Measurements from ENCODE around the gene LMBR1L. TPM values are rescaled to one million over a fixed set of nuclear protein-coding genes. Genes with fewer than 3 reads are reported as not detected.
"Not testable (repeated sequence)": the region's sequence is repeated elsewhere in the genome, so short reads cannot be mapped to it uniquely, and the experiment has no call there.

LMBR1L gene
- total RNA-seq, 2 experiments from 2014 or later = 35.8 to 37.8 TPM

DNA sequence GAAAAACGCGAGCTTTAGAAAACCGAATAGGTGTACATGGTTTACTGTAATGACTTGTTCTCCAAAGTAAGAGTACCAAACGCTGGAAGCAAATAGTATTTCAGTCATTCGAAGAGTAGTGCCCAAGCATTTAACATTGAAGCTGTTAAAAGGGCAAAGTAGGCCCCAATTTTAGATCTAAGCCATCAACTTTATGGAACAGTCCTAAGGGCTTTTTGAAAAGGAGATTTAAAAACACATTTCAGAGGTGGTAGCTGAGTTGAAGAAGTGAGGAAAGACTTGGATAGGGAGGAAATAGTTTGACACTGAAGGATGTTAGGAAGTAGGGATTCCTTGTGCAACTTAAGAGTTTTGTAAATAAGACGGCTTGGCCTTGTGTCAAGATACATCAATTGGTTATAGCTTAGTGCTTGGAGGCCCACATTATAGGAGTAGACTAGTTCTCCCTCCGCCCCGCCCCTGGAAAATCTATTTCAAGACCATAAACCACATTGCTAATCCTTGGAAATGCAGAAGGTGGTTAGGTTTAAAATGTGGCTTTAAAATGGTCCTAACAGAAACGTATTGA lies 21.3 kb upstream of the LMBR1L start:
- CTCF ChIA-PET = interaction anchor here (0.8 to 5.0 kb wide), 16 partner anchors 16 to 382 kb away, joined by 3 to 69 read pairs (median 8); partner anchors contain the start of genes DHH, LMBR1L, RHEBL1 and TUBA1A
- Mint-ChIP-seq H3K4me1 (ENCODE audit: low read depth) (peaks cover 52% of the 10 kb centered on the region), H3K36me3 (ENCODE audit: low read depth) (peaks cover 46% of the 10 kb centered on the region), H3K27me3 (ENCODE audit: low read depth) (no peaks in the 10 kb centered on the region), H3K27ac (peak overlapping the region; percentile 85), H3K9me3 (ENCODE audit: insufficient read depth) (no peaks in the 10 kb centered on the region), H3K4me3 (peak overlapping the region; percentile 84)
- ATAC-seq (no peak), DNase-seq (no peak)
- POLR2A ChIA-PET = interaction anchor here (0.6 to 5.9 kb wide), 29 partner anchors 10 to 450 kb away, joined by 3 to 173 read pairs (median 14); partner anchors contain the start of genes DHH, KANSL2, KMT2D and LMBR1L

DNA sequence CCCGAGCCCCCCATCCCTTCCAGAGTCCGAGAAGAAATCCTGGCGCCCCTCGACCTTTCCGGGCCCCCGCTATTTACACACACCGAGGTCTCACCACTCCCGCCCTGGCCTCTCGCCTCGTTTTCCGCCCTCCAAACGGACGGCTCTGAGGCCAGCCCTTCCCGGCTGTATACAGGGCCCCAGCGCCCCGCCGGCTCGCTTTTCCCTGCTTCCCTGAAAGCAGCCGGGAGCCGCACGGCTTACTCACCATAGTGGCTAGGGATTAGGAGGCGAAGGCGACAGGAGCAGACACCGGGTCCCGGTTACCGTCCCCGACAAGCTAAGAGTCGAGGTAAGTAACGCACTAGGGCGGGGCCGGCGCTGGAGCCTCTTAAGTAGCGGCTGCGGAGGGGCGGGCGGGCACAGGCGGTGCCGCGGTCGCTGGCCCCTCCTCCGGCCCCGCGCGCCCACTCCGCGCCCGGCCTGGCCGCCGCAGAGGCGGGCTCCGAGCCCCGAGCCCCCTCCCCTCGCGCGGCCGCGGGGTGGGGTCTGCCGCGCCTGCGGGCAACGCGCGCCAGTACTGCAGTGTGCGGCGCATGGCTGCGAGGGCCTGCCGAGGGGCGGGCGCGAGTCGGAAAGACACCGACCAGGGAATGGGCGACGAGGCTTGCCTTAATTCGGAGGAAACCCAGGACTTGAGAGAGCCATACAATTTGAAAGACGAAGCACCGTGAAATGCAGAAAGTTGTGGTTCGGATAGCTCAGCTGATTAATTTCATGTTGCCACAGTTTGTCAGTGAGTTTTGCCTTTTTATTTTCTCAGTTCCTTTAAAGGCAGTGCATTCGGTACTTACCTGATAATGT lies 20.6 kb upstream of the LMBR1L start, which contains the start of gene TUBA1B:
TUBA1B (minus strand) TSS at position 345 of the 843 bp plus-strand sequence; CDS start at position 250, 95 bp downstream.
- Mint-ChIP-seq H3K9me3 (ENCODE audit: insufficient read depth) (no peaks in the 10 kb centered on the region), H3K27me3 (ENCODE audit: low read depth) (no peaks in the 10 kb centered on the region), H3K36me3 (ENCODE audit: low read depth) (peaks cover 50% of the 10 kb centered on the region), H3K4me1 (ENCODE audit: low read depth) (peaks cover 53% of the 10 kb centered on the region), H3K4me3 (peak within 1 kb of the TSS; percentile 98), H3K27ac (peak within 1 kb of the TSS; percentile 99)
- peak; percentile 93 for DNase-seq
- CTCF ChIA-PET = interaction anchor here (0.7 to 5.0 kb wide), 30 partner anchors 9 to 416 kb away, joined by 3 to 69 read pairs (median 5); partner anchors contain the start of genes DHH, LMBR1L, RHEBL1 and SPATS2
- ATAC-seq = peak; percentile 80
- POLR2A ChIA-PET = interaction anchor here (0.6 to 5.9 kb wide), 59 partner anchors 10 to 1242 kb away, joined by 3 to 173 read pairs (median 5); partner anchors contain the start of genes ARF3, DDX23, DHH and KANSL2

DNA sequence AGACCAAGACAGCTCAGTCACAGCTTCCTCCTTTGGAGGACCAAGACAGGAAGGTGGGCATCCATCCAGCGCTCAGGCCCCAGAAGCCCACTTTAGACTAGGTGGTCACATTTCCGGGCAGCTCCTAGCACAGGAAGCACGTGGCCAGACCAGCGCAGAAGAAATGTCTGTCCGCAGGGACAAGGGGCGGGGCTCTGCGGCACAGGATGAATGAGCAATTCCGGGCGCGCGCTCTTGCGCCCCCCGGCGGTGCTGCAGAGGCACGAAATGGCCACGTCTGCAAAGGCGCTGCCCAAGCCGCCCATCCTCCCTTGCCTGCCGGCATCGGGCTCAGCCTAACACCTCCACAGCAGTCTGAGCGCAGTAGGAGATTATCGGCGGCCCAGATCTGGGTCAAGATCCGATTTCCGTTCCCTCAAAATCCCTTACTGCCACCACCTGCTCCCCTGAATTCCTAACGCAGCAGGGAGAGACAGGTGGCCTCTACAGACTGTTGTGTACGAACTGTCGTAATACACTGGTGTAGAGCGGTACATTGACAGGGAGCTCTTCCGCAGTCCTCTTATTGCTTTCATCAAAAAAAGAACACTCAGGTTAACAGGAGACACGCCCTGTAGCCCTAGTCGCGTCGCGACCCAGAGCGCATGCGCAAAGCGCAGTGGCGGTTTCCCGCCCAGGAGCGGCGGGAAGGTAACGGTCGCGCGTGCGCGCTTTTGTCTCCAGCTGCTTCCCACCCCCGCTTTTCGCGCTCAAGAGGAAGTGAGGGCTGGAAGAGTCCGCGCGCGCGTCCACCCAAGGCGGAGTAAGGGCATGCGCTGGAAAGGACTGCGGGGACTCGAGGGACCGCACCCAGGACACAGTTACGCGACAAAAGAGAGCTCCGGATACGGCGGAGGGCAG lies 19.8 kb upstream of the LMBR1L start:
- ChIA-PET POLR2A (interaction anchor here (0.7 to 5.9 kb wide), 51 partner anchors 9 to 611 kb away, joined by 3 to 173 read pairs (median 6); partner anchors contain the start of genes ARF3, DDX23, DHH and KANSL2), CTCF (interaction anchor here (0.7 to 5.0 kb wide), 38 partner anchors 9 to 415 kb away, joined by 3 to 69 read pairs (median 4); partner anchors contain the start of genes DHH, LMBR1L, RHEBL1 and SPATS2)
- DNase-seq (peak; percentile 93), ATAC-seq (peak; percentile 59)
- H3K27me3 Mint-ChIP-seq (ENCODE audit: low read depth) = no peaks in the 10 kb centered on the region
- H3K4me1 Mint-ChIP-seq (ENCODE audit: low read depth) = peaks cover 53% of the 10 kb centered on the region
- peak overlapping the region; percentile 98 for H3K4me3 Mint-ChIP-seq
- H3K36me3 Mint-ChIP-seq (ENCODE audit: low read depth) = peaks cover 51% of the 10 kb centered on the region
- no peaks in the 10 kb centered on the region for H3K9me3 Mint-ChIP-seq (ENCODE audit: insufficient read depth)
- peak overlapping the region; percentile 99 for H3K27ac Mint-ChIP-seq

DNA sequence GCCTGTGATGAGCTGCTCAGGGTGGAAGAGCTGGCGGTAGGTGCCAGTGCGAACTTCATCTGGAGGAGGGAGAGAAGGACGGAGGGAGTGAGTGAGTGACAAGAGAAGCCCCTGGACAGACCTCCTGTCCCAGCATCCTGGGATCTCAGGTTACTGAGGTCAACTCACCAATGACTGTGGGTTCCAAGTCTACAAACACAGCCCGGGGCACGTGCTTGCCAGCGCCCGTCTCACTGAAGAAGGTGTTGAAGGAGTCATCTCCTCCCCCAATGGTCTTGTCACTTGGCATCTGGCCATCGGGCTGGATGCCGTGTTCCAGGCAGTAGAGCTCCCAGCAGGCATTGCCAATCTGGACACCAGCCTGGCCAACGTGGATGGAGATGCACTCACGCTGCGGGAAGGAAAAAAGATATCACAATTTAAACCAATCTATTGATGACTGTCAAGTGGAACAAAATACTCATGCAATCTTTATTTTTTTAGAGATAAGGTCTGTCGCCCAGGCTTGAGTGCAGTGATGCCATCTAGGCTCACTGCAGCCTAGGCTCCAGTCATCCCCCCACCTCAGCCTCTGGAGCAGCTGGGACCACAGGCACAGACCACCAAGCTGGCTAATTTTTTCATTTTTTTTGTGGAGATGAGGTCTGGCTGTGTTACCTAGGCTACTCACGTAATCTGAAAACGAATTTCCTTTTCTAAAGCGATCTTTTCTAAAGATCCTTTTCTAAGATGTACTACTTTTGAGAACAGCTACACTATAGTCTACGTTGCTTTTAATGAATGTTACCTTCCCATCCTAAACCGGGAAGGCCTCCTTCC lies 18.9 kb upstream of the LMBR1L start:
- ChIA-PET CTCF (interaction anchor here (0.7 to 5.0 kb wide), 21 partner anchors 9 to 141 kb away, joined by 3 to 69 read pairs (median 7); partner anchors contain the start of genes DHH, LMBR1L, RHEBL1 and TUBA1A), POLR2A (interaction anchor here (1.0 to 5.9 kb wide), 21 partner anchors 8 to 277 kb away, joined by 3 to 173 read pairs (median 21); partner anchors contain the start of genes DDX23, DHH, LMBR1L and RHEBL1)
- ATAC-seq (no peak), DNase-seq (no peak)
- Mint-ChIP-seq H3K36me3 (ENCODE audit: low read depth) (peaks cover 51% of the 10 kb centered on the region), H3K27me3 (ENCODE audit: low read depth) (no peaks in the 10 kb centered on the region), H3K27ac (peak overlapping the region; percentile 99), H3K9me3 (ENCODE audit: insufficient read depth) (no peaks in the 10 kb centered on the region), H3K4me1 (ENCODE audit: low read depth) (peaks cover 53% of the 10 kb centered on the region), H3K4me3 (peak overlapping the region; percentile 98)

DNA sequence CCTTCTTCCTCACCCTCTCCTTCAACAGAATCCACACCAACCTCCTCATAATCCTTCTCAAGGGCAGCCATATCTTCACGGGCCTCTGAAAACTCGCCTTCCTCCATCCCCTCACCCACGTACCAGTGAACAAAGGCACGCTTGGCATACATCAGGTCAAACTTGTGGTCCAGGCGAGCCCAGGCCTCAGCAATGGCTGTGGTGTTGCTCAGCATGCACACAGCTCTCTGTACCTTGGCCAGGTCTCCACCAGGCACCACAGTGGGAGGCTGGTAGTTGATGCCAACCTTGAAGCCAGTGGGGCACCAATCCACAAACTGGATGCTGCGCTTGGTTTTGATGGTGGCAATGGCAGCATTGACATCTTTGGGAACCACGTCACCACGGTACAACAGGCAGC lies 17.3 kb upstream of the LMBR1L start:
- H3K27ac Mint-ChIP-seq = peak overlapping the region; percentile 60
- not testable (repeated sequence) for H3K27me3 Mint-ChIP-seq (ENCODE audit: low read depth); DNase-seq; H3K9me3 Mint-ChIP-seq (ENCODE audit: insufficient read depth); ATAC-seq
- ChIA-PET CTCF (interaction anchor here (0.9 to 1.6 kb wide), 5 partner anchors 16 to 275 kb away, joined by 3 to 5 read pairs (median 4); no protein-coding TSS in a partner anchor), POLR2A (interaction anchor here (0.9 to 5.9 kb wide), 9 partner anchors 11 to 85 kb away, joined by 3 to 165 read pairs (median 4); partner anchors contain the start of gene LMBR1L)
- H3K4me1 Mint-ChIP-seq (ENCODE audit: low read depth) = peaks cover 42% of the 10 kb centered on the region
- peak overlapping the region; percentile 7 for H3K4me3 Mint-ChIP-seq
- peaks cover 49% of the 10 kb centered on the region for H3K36me3 Mint-ChIP-seq (ENCODE audit: low read depth)

DNA sequence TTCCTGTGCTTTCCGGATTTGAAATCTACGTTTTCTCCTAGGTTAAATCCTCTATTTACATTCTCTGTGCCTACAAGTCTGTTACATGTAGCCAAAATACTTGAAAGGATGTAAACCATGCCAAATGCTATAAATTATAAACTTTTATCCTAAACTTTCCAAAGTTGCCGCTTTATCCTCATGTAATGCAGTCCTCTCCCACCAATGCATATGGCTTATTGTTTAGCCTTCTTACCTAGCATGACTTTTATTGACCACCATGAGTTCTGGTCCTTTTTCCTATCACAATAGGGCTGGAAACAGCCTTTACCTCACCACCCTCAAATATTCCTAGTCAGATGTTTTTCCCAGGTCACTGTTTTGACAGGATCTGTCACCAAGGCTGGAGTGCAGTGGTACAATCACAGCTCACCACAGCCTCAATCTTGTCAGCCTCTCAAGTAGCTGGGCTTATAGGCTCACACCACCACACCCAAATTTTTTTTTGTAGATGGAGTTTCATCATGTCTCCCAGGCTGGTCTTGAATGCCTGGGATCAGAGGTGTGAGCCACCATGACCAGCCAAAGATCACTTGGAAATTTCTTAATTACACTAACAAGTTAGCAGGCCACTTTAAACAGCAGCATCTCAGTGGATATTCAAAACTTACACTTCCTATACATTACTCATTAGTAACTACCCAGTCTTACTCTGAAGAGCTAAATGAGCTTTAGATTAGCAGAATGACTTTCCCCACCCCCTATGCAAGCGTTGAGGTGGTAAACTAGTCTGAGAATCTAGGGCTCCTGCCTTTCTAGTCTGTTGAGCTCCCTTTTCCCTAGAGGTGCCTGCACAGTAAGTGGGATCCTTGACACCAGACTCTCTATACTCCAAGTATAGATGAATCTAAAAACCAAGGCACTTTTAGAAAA lies 16.5 kb upstream of the LMBR1L start:
- DNase-seq (no peak), ATAC-seq (no peak)
- peaks cover 34% of the 10 kb centered on the region for H3K4me1 Mint-ChIP-seq (ENCODE audit: low read depth)
- ChIA-PET CTCF (interaction anchor here (0.9 to 1.6 kb wide), 5 partner anchors 15 to 274 kb away, joined by 3 to 5 read pairs (median 4); no protein-coding TSS in a partner anchor), POLR2A (interaction anchor here (0.6 to 5.9 kb wide), 13 partner anchors 10 to 109 kb away, joined by 3 to 165 read pairs (median 4); partner anchors contain the start of genes LMBR1L and TUBA1A)
- no peaks in the 10 kb centered on the region for H3K9me3 Mint-ChIP-seq (ENCODE audit: insufficient read depth)
- H3K36me3 Mint-ChIP-seq (ENCODE audit: low read depth) = peaks cover 47% of the 10 kb centered on the region
- no peaks in the 10 kb centered on the region for H3K27me3 Mint-ChIP-seq (ENCODE audit: low read depth)
- H3K27ac Mint-ChIP-seq = peak overlapping the region; percentile 41
- H3K4me3 Mint-ChIP-seq = peak overlapping the region; percentile 7

DNA sequence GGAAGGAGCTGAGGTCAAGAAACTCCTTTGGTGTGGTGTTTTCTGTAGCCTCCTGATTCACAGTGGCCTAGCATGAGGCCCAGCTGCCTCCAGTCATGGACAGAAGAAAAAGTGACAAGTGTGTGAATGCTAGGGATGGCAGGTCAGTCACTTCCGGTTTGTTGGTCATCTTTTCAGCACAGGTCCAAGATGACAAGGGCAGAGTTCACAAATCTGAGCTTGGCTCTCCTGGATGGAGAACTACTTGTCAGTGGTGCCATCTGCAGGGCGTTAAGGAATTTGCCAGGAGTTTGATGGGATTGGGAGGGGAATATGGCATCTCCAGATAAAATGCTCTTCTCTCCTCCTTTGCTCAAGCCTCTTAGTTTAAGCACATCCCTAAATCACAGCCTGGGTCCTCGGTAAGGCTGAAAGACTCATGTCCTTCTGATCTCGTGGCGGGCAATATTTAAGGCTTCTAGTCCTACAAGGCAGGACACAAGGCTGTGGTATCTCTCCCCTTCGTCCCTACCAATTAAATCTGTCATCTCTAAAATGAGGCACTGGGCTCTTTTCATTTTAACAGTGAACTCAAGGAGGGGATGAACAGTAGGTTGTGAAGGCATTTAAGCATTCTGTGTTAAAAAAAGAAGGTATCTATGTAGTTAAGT lies 10.5 kb upstream of the LMBR1L start:
- peaks cover 2% of the 10 kb centered on the region for H3K4me1 Mint-ChIP-seq (ENCODE audit: low read depth)
- ChIA-PET POLR2A (interaction anchor here (0.8 kb wide), 1 partner anchor 9 kb away, joined by 5 read pairs; the partner anchor contains the start of gene TUBA1B), CTCF (interaction anchor here (0.6 to 3.0 kb wide), 5 partner anchors 9 to 57 kb away, joined by 3 to 18 read pairs (median 10); no protein-coding TSS in a partner anchor)
- H3K4me3 Mint-ChIP-seq = no peak overlapping the region
- H3K27ac Mint-ChIP-seq = no peak overlapping the region
- peaks cover 4% of the 10 kb centered on the region for H3K27me3 Mint-ChIP-seq (ENCODE audit: low read depth)
- no peaks in the 10 kb centered on the region for H3K9me3 Mint-ChIP-seq (ENCODE audit: insufficient read depth)
- ATAC-seq (no peak), DNase-seq (no peak)
- peaks cover 1% of the 10 kb centered on the region for H3K36me3 Mint-ChIP-seq (ENCODE audit: low read depth)

DNA sequence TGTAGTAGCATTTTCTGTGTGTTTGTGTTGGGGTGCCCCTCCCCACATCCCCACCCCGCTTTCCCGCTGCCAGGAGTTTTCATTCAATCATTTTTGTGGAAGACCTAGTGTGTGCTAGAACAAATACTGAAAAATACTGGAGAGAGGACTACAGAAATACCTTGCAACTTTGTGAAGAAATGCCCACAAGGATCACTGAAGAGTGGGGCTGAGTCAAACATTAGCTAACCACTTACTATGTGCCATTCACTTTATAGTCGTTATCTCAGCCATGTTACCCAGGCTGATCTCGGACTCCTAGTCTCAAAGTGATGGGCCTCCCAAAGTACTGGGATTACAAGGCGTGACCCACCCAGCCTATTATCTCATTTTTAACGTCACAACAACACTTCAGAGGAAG lies 559 bp upstream of the LMBR1L start:
- no peaks in the 10 kb centered on the region for H3K27me3 Mint-ChIP-seq (ENCODE audit: low read depth)
- H3K4me3 Mint-ChIP-seq = peak overlapping the region; percentile 97
- ATAC-seq (no peak), DNase-seq (no peak)
- H3K9me3 Mint-ChIP-seq (ENCODE audit: insufficient read depth) = no peaks in the 10 kb centered on the region
- H3K4me1 Mint-ChIP-seq (ENCODE audit: low read depth) = peaks cover 28% of the 10 kb centered on the region
- POLR2A ChIA-PET = interaction anchor here (0.6 to 15.7 kb wide), 7 partner anchors 11 to 76 kb away, joined by 3 to 165 read pairs (median 4); partner anchors contain the start of genes DHH, KMT2D and TUBA1B
- H3K36me3 Mint-ChIP-seq (ENCODE audit: low read depth) = peaks cover 8% of the 10 kb centered on the region
- H3K27ac Mint-ChIP-seq = peak overlapping the region; percentile 79
- CTCF ChIA-PET = interaction anchor here (0.6 to 6.0 kb wide), 12 partner anchors 13 to 741 kb away, joined by 3 to 88 read pairs (median 6); partner anchors contain the start of genes RHEBL1 and TUBA1B

Data from activated CD8-positive, alpha-beta T cell treated with anti-CD3 and anti-CD28 coated beads, Interleukin-2, amount 10 ng/mL, durations not matched to agents 7 days and 5 days (primary cell).